Neutrophil (primary cell): Measurements from ENCODE around the gene GSTM2.

Experiments used
- H3K27ac ChIP-seq: fragments of 200-600 bp; sonication (generic); 2 replicates; pipeline ENCODE4 v1.5.1; 2016; ENCODE audit warnings: mild to moderate bottlenecking, moderate library complexity
- H3K27me3 ChIP-seq: fragments of 200-600 bp; sonication (generic); 2 replicates; pipeline ENCODE4 v1.6.0; 2016; ENCODE audit warnings: mild to moderate bottlenecking
- H3K36me3 ChIP-seq: fragments of 200-600 bp; sonication (generic); 2 replicates; pipeline ENCODE4 v1.5.1; 2017
- H3K4me1 ChIP-seq, 2 experiments: fragments of 200-600 bp in 1 of 2; sonication (generic) in 1 of 2; 1 replicate in 1 of 2; 2 replicates in 1 of 2; pipeline versions ENCODE4 v1.5.1 to v1.6.1; 2013 to 2016; ENCODE audit warnings: low read depth in 1 of 2, low read length in 1 of 2, mild to moderate bottlenecking in 1 of 2, moderate library complexity in 1 of 2; ENCODE audit not compliant: control insufficient read depth in 1 of 2, insufficient read depth in 1 of 2
- H3K4me3 ChIP-seq, 2 experiments: fragments of 200-600 bp in 1 of 2; sonication (generic) in 1 of 2; 1 replicate in 1 of 2; 2 replicates in 1 of 2; pipeline ENCODE4 v1.5.1; 2013 to 2016; ENCODE audit warnings: low read depth in 1 of 2, low read length in 1 of 2, mild to moderate bottlenecking in 1 of 2, moderate library complexity in 1 of 2
- H3K9me3 ChIP-seq: fragments of 200-600 bp; sonication (generic); 2 replicates; pipeline ENCODE4 v1.5.1; 2016
- TF ChIP-seq, protein P1 (sequence below): fragments of 200-600 bp; sonication (generic); IDR thresholded peaks from 2 replicates; pipeline ENCODE4 v1.5.1; 2016; ENCODE audit warnings: antibody characterized with exemption

Gene GSTM2

DNA sequence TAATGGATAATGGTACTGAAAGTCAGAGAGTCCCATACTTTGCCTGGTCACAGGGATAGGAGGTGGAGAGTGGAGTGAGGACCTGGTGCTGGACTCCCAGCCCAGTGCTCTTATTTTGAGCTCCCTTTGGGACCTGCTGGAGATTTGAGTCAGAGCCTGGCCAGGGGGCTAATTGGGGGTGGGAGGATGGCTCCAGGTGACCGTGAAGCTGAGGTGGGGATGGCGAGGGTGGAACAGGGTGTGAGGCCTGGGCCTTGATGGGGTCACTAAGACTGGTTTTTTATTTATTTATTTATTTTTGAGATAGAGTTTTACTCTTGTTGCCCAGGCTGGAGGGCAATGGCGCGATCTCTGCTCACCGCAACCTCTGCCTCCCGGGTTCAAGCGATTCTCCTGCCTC, 30.4 kb upstream of the GSTM2 start:
- H3K36me3 ChIP-seq: peaks cover 7% of the 10 kb centered on the region
- H3K9me3 ChIP-seq: no peaks in the 10 kb centered on the region
- H3K4me3 ChIP-seq: no peak overlapping the region
- peaks cover 6 to 12% of the 10 kb centered on the region in 2 experiments for H3K4me1 ChIP-seq
- H3K27me3 ChIP-seq: peaks cover 6% of the 10 kb centered on the region
- TF ChIP-seq, protein P1, sequence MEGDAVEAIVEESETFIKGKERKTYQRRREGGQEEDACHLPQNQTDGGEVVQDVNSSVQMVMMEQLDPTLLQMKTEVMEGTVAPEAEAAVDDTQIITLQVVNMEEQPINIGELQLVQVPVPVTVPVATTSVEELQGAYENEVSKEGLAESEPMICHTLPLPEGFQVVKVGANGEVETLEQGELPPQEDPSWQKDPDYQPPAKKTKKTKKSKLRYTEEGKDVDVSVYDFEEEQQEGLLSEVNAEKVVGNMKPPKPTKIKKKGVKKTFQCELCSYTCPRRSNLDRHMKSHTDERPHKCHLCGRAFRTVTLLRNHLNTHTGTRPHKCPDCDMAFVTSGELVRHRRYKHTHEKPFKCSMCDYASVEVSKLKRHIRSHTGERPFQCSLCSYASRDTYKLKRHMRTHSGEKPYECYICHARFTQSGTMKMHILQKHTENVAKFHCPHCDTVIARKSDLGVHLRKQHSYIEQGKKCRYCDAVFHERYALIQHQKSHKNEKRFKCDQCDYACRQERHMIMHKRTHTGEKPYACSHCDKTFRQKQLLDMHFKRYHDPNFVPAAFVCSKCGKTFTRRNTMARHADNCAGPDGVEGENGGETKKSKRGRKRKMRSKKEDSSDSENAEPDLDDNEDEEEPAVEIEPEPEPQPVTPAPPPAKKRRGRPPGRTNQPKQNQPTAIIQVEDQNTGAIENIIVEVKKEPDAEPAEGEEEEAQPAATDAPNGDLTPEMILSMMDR: no peak
- no peak overlapping the region for H3K27ac ChIP-seq

DNA sequence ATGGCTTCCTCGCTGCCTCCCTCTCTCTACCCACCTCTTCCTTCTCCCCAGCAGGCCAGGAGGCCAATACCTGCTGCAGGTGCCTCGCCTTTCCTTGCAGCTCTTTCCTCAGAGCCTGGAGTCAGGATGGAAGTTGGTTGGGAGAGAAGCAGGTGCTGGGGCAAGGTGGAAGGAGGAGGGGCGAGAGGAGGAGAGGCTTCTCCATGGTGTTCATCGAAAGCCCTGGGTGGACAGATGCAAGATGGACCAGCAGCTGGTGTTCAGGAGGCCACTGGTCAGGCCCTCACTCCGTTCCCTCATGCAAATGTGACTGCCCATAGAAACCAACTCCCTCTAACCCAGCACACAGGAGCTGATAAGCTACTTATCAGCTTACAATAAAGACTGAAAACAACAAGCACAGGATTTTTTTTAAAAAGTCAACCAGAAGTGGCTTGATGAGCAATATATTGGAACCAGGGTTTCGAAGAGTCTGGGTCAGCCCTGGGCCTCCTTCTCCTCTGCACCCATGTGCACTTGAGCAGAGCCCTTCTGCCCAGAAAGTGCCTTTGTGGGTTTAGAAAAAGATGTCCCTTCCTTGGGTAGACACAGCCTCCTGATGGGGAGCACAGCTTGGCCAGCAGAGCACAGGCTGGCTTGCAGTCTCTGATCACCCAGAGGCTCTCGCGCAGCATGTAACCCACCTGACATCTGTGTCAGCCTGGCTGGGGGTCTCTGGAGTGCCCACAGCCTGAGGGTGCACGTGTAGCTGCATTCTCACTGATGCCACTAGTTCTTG, 28.6 kb upstream of the GSTM2 start:
- TF ChIP-seq, protein P1: no peak
- Histone ChIP-seq H3K4me3 (no peak overlapping the region), H3K27me3 (peaks cover 6% of the 10 kb centered on the region), H3K27ac (no peak overlapping the region), H3K4me1 (peaks cover 6 to 19% of the 10 kb centered on the region in 2 experiments), H3K36me3 (no peaks in the 10 kb centered on the region), H3K9me3 (no peaks in the 10 kb centered on the region)

GRCh38 chr1:109639841-109640184, 28.0 kb upstream of the GSTM2 start:
- Histone ChIP-seq H3K27me3 (peaks cover 6% of the 10 kb centered on the region), H3K4me3 (no peak overlapping the region), H3K4me1 (peaks cover 6 to 15% of the 10 kb centered on the region in 2 experiments), H3K36me3 (no peaks in the 10 kb centered on the region), H3K27ac (no peak overlapping the region), H3K9me3 (no peaks in the 10 kb centered on the region)
- TF ChIP-seq, protein P1: no peak

GRCh38 chr1:109640285-109640865, 27.5 kb upstream of the GSTM2 start:
- Histone ChIP-seq H3K4me1 (peaks cover 6 to 15% of the 10 kb centered on the region in 2 experiments), H3K4me3 (no peak overlapping the region), H3K36me3 (no peaks in the 10 kb centered on the region), H3K27me3 (peaks cover 6% of the 10 kb centered on the region), H3K27ac (no peak overlapping the region), H3K9me3 (no peaks in the 10 kb centered on the region)
- TF ChIP-seq, protein P1: peak; percentile 96

DNA sequence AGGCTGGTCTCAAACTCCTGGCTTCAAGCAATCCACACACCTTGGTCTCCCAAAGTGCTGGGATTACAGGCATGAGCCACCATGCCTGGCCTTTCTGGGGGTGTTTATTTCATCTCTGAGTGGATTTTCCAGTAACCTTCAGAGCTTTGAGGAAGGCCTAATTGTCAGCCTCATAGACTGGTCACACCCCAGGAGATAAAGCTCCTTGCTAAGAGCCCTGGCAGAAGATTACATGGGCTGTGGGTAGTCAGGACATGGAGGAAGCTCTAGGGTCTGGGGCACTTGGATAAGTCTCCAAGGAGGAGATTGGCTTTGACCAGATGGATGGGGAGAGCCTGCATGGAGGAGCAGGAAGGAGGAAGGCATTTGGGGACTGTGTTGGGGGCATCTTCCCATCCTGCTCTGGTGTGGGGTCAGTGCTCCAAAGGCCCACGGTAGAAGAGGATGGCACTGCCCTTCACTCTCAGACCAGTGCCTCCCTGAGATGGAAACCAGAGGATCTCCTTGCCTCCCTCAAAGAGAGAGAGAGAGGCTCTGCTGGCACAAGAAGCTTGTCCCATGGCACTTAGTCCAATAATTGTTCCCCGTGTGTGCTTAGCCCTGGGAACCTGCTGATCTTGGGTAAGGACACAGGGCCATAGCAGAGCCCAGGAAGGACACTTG, 26.6 kb upstream of the GSTM2 start:
- TF ChIP-seq, protein P1: no peak
- H3K9me3 ChIP-seq: no peaks in the 10 kb centered on the region
- H3K4me1 ChIP-seq: peaks cover 6 to 15% of the 10 kb centered on the region in 2 experiments
- no peak overlapping the region for H3K27ac ChIP-seq
- peaks cover 6% of the 10 kb centered on the region for H3K27me3 ChIP-seq
- H3K4me3 ChIP-seq: no peak overlapping the region
- no peaks in the 10 kb centered on the region for H3K36me3 ChIP-seq
